ENCODE measurements around the gene TTC21A.

DNA sequence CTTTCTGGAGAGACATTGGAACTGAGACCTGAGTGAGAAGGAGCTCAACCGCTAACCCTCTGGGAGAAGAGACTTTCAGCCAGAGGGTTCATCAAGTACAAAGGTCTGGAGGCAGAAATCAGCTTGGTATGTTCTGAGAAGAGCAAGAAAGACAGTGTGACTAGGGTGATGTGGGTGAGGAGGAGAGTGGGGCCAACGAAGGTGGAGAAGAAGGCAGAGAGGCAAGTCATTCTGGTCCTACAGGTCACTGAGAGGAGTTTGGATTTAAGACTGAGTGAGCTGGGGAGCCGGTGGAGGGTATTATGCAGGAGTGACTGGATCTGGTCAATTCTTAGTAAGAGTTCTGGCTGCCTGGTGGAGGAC is 72.7 kb downstream of the TTC21A start:
- no peak for TF ChIP-seq CTCF (IDR thresholded peaks at IDR 0.05)
- TF ChIP-seq POLR2A (IDR thresholded peaks at IDR 0.05), result no peak
